Neural progenitor cell (in vitro differentiated cells): ENCODE results near the gene NGRN.
"Not testable (repeated sequence)": the region's sequence is repeated elsewhere in the genome, so short reads cannot be mapped to it uniquely, and the experiment has no call there.

ENCODE experiments used
- EZH2 ChIP-seq: fragments of 200-600 bp; sonication (generic); IDR thresholded peaks from 2 replicates; pipeline ENCODE4 v1.6.1; 2017; ENCODE audit warnings: antibody characterized with exemption, mild to moderate bottlenecking, moderate library complexity
- TF ChIP-seq, protein P1 (sequence below): fragments of 200-600 bp; sonication (generic); IDR thresholded peaks from 2 replicates; pipeline ENCODE4 v1.5.1; 2017; ENCODE audit warnings: antibody characterized with exemption, mild to moderate bottlenecking

DNA sequence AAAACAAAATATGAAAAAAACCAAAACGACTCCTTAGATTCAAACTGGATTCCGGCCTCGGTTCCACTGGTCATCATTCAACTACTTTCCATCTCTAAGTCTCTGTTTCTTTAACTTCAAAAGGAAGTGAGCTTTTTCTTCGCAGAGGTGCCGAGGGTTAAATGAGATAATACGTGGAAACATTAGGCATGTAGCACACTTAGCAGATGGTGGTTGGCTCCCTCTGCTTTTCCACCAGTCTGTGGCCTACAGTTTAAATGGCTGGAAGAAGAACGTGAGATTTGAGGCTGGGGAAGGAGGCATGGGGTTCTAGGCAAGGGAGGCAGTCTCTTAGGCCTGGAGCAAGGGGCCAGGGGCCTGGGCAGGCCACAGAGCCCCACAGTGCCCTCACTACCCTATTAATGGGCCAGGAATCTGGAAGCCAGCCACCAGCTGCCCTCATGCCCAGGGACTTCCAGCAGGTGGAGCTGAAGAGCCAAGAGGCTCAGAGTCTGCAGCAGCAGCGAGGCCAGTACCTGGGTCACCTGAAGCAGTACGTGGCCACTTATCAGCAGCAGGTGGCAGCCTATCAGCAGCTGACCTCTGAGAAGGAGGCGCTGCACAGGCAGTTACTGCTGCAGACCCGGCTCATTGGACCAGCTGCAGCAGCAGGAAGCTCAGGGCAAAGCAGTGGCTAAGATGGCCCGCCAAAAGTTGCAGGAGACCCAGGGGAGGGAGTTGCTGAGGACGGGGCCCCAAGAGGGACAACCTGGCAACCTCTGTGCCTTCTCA lies 27.8 kb downstream of the NGRN start:
- TF ChIP-seq, protein P1, sequence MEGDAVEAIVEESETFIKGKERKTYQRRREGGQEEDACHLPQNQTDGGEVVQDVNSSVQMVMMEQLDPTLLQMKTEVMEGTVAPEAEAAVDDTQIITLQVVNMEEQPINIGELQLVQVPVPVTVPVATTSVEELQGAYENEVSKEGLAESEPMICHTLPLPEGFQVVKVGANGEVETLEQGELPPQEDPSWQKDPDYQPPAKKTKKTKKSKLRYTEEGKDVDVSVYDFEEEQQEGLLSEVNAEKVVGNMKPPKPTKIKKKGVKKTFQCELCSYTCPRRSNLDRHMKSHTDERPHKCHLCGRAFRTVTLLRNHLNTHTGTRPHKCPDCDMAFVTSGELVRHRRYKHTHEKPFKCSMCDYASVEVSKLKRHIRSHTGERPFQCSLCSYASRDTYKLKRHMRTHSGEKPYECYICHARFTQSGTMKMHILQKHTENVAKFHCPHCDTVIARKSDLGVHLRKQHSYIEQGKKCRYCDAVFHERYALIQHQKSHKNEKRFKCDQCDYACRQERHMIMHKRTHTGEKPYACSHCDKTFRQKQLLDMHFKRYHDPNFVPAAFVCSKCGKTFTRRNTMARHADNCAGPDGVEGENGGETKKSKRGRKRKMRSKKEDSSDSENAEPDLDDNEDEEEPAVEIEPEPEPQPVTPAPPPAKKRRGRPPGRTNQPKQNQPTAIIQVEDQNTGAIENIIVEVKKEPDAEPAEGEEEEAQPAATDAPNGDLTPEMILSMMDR = peak; percentile 91
- not testable (repeated sequence) for TF ChIP-seq EZH2
